Upper lobe of right lung (tissue), 1 donor: ENCODE measurements around the gene RPS8. TPM values are rescaled to one million over a fixed set of nuclear protein-coding genes. Genes with fewer than 3 reads are reported as not detected.
A peak's percentile ranks its signal among the peaks of the same experiment; 100 is the strongest.
"Not testable (repeated sequence)": the region's sequence is repeated elsewhere in the genome, so short reads cannot be mapped to it uniquely, and the experiment has no call there.

Experiments
- ATAC-seq: fragments of 200-7000 bp; cut with Tn5 transposase; one replicate; pipeline ENCODE4 v1.9.1; 2020; ENCODE audit warnings: mild to moderate bottlenecking, moderate library complexity
- DNase-seq: peaks from one replicate; pipeline ENCODE4 v3.0.0-alpha.2; 2020
- H3K27ac ChIP-seq: fragments of 200-600 bp; one replicate; pipeline ENCODE4 v1.8.0; 2022
- H3K27me3 ChIP-seq: fragments of 200-600 bp; one replicate; pipeline ENCODE4 v1.8.0; 2022; ENCODE audit warnings: mild to moderate bottlenecking
- H3K36me3 ChIP-seq: fragments of 200-600 bp; one replicate; pipeline ENCODE4 v1.8.0; 2022
- H3K4me1 ChIP-seq: fragments of 200-600 bp; one replicate; pipeline ENCODE4 v1.8.0; 2022
- H3K4me3 ChIP-seq: fragments of 200-600 bp; one replicate; pipeline ENCODE4 v1.8.0; 2022; ENCODE audit warnings: mild to moderate bottlenecking
- H3K9me3 ChIP-seq: fragments of 200-600 bp; one replicate; pipeline ENCODE4 v1.8.0; 2022
- intact Hi-C: fragments of 100-400 bp; cut with DNase I; formaldehyde crosslinking; loops from one replicate; pipeline ENCODE4 v1.11.0; 2022
- long read RNA-seq: library from polyadenylated mRNA; unstranded; transcript quantifications from one replicate; pipeline ENCODE4 v2.0.0, GENCODE V29; 2021
- total RNA-seq: library from RNA; stranded (reverse); fragmentation: NEBNext Ultra II Directional; extraction: Animal tissue kit (Norgen Biotek cat#: 25700); gene quantifications from one replicate; pipeline ENCODE4 v1.2.1, GENCODE V29; 2021
- TF ChIP-seq, protein P1 (sequence below): fragments of 200-600 bp; IDR thresholded peaks from one replicate; pipeline ENCODE4 v1.8.0; 2022; ENCODE audit warnings: antibody characterized with exemption
- donor health status: DM: no; HTN: yes; CAD: no; lungs with severe emphysema.

The RPS8 gene
- total RNA-seq: 1,338 TPM
- long read RNA-seq, transcript RPS8-207 (5 exons, 1,115 nt): minor isoform, 41 of 329 reads
- long read RNA-seq, transcript RPS8-202 (6 exons, 881 nt): major isoform, 267 of 329 reads
- long read RNA-seq, partial matches to known transcripts: 10 of 329 reads
- long read RNA-seq, other reads (novel, unspliced or antisense): 7 of 329 reads

- ATAC-seq (peak; percentile 96), DNase-seq (peak; percentile 94)
- intact Hi-C loops: no loop called here
- H3K27me3 ChIP-seq: no peaks in the 10 kb centered on the region
- TF ChIP-seq, protein P1, sequence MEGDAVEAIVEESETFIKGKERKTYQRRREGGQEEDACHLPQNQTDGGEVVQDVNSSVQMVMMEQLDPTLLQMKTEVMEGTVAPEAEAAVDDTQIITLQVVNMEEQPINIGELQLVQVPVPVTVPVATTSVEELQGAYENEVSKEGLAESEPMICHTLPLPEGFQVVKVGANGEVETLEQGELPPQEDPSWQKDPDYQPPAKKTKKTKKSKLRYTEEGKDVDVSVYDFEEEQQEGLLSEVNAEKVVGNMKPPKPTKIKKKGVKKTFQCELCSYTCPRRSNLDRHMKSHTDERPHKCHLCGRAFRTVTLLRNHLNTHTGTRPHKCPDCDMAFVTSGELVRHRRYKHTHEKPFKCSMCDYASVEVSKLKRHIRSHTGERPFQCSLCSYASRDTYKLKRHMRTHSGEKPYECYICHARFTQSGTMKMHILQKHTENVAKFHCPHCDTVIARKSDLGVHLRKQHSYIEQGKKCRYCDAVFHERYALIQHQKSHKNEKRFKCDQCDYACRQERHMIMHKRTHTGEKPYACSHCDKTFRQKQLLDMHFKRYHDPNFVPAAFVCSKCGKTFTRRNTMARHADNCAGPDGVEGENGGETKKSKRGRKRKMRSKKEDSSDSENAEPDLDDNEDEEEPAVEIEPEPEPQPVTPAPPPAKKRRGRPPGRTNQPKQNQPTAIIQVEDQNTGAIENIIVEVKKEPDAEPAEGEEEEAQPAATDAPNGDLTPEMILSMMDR: no peak
- H3K36me3 ChIP-seq: peaks cover 36% of the 10 kb centered on the region
- peak within 1 kb of the TSS; percentile 98 for H3K27ac ChIP-seq
- peak within 1 kb of the TSS; percentile 79 for H3K4me3 ChIP-seq
- peaks cover 26% of the 10 kb centered on the region for H3K4me1 ChIP-seq
- H3K9me3 ChIP-seq: no peaks in the 10 kb centered on the region
Measured at GRCh38 chr1:44775078-44775929, at the start of gene RPS8. Gene RPS8 (plus strand): TSS chr1:44775540. CDS start chr1:44775597, 57 bp downstream.

DNA sequence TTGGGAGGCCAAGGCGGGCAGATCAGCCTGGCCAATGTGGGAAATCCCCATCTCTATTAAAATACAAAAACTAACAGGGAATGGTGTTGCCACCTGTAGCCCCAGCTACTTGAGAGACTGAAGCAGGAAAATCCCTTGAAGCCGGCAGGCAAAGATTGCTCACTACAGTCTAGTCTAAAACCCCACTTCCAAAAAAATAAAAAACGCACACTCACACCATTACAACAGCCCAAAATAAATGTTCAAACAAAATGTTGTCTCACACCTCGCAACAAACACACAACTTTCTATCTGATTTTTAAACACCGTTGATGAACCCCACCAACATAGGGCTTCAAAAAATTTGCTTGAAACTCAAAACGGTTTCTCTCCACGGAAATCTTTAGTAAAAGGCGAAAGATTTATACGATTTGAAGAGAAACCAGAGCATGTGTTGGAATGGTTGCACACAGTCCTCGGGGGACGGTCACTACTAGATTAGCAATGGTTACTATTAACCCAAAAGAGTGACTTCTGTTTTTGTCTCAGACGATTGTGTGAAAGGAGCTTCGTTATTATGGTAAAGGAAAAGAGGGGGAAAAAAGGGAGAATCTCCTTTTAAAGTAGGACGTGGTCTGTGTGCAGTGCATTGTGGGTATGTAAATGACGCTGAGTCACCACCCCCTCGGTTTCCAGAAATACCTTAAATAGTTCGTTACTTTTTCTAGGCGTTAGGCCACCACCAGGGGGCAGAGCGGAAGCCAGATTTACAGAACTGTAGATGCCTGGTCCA is 44.4 kb upstream of the RPS8 start, which contains the start of gene RNU5D-1:
Gene RNU5D-1, minus strand, starts transcription at position 430 of the 772 bp plus-strand sequence.
- peak within 1 kb of the TSS; percentile 96 for H3K27ac ChIP-seq
- H3K36me3 ChIP-seq: no peaks in the 10 kb centered on the region
- ATAC-seq (peak; percentile 96), DNase-seq (peak; percentile 93)
- H3K9me3 ChIP-seq: no peaks in the 10 kb centered on the region
- peaks cover 14% of the 10 kb centered on the region for H3K4me1 ChIP-seq
- H3K27me3 ChIP-seq: no peaks in the 10 kb centered on the region
- H3K4me3 ChIP-seq: peak within 1 kb of the TSS; percentile 34
- TF ChIP-seq, protein P1: peak; percentile 87
- intact Hi-C loops: no loop called here

DNA sequence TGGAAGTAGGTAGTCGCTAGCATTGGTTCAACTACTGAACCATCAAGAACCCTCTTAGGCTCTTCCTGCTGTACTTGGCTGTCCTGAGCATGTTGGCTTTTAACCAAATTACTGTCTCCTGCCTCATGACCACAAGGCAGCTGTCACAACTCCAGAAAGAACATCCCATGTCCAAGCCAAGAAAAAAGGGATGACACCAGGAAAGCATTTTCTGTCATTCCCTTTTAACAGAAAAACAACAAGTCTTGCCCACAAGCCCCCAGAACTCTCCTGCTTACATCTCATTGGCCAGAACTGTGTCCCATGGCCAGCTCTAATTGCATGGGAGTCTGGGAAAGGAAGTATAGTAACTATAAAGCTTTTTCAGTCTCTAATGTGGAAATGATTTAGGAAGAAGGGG is 42.0 kb upstream of the RPS8 start:
- H3K27me3 ChIP-seq: no peaks in the 10 kb centered on the region
- H3K4me3 ChIP-seq: no peak overlapping the region
- DNase-seq (no peak), ATAC-seq (no peak)
- peak overlapping the region; percentile 30 for H3K27ac ChIP-seq
- TF ChIP-seq, protein P1: no peak
- intact Hi-C loops: no loop called here
- H3K4me1 ChIP-seq: peaks cover 14% of the 10 kb centered on the region
- no peaks in the 10 kb centered on the region for H3K36me3 ChIP-seq
- no peaks in the 10 kb centered on the region for H3K9me3 ChIP-seq

- peak overlapping the region; percentile 30 for H3K27ac ChIP-seq
Measured at GRCh38 chr1:44733784-44734183, 41.6 kb upstream of the RPS8 start.

DNA sequence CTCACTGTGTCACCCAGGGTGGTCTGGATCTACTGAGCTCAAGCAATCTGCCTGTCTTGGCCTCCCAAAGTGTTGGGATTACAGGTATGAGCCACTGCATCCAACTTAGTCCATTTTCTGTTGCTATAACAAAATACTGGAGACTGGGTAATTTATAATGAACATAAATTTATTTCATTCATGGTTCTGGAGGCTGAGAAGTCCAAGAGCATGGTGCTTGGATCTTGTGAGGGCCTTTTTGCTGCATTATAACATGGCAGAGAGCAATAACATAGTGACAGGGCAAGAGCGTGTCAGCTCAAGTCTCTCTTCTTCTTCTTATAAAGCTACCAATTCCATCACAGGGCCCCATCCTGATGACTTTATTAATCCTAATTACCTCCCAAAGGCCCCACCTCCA is 39.3 kb upstream of the RPS8 start:
- ATAC-seq: no peak
- no peaks in the 10 kb centered on the region for H3K36me3 ChIP-seq
- no peak overlapping the region for H3K4me3 ChIP-seq
- H3K27me3 ChIP-seq: no peaks in the 10 kb centered on the region
- no peaks in the 10 kb centered on the region for H3K4me1 ChIP-seq
- H3K9me3 ChIP-seq: no peaks in the 10 kb centered on the region
- TF ChIP-seq, protein P1: no peak
- intact Hi-C loops: no loop called here
- no peak for DNase-seq
- no peak overlapping the region for H3K27ac ChIP-seq

More at GRCh38 chr1:44733784-44734183, 41.6 kb upstream of the RPS8 start:
- Histone ChIP-seq H3K27me3 (no peaks in the 10 kb centered on the region), H3K4me1 (peaks cover 14% of the 10 kb centered on the region), H3K4me3 (no peak overlapping the region), H3K9me3 (no peaks in the 10 kb centered on the region), H3K36me3 (no peaks in the 10 kb centered on the region)
- no peak for DNase-seq
- ATAC-seq: no peak
- intact Hi-C loops: no loop called here
- TF ChIP-seq, protein P1: no peak

DNA sequence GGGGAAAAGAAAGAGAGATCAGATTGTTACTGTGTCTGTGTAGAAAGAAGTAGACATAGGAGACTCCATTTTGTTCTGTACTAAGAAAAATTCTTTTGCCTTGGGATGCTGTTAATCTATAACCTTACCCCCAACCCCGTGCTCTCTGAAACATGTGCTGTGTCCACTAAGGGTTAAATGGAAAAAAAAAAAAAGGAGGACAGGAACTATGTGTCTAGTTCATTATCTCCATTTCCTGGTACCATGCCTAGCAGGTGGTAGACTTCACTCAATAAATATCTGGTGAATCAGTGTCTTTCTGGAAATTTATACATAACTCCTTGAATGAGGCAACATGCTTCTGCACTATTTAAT is 36.4 kb upstream of the RPS8 start:
- DNase-seq, intact Hi-C loops, H3K36me3 ChIP-seq, ATAC-seq, H3K27me3 ChIP-seq, H3K9me3 ChIP-seq, H3K4me1 ChIP-seq: not testable (repeated sequence)
- Histone ChIP-seq H3K27ac (peak overlapping the region; percentile 89), H3K4me3 (peak overlapping the region; percentile 64)
